ENCODE results near the gene CCDC92.

DNA sequence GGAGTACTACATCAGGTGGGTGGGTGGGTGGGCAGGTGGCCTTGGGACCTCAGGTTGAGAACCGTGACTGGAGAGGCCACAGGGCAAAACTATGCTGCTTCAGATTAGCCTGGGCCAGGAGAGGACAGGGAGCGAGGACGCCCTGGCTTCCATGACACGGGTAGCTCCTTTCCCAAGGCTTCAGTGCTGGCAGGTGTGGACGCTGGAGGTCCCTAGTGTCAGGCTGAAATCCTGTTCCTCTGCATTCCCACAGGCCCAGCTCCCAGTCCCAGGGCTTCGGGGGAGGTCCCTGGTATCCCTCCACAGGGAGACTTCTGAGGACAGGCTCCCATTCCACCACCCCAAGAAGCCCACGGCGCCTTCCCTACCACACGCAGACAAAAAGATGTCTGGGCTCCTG lies 31.6 kb downstream of the CCDC92 start:
- TF ChIP-seq CTCF (IDR thresholded peaks at IDR 0.05) (no peak), POLR2A (IDR thresholded peaks at IDR 0.05) (no peak)

All from body of pancreas (tissue), 4 donors.